Fibroblast of villous mesenchyme (primary cell): ENCODE data around the gene NAA30. TPM values are rescaled to one million over a fixed set of nuclear protein-coding genes. Genes with fewer than 3 reads are reported as not detected.
"Not testable (repeated sequence)": the region's sequence is repeated elsewhere in the genome, so short reads cannot be mapped to it uniquely, and the experiment has no call there.

Experiments
- DNase-seq: peaks from one replicate; pipeline ENCODE4 v3.0.0-alpha.2; 2010; ENCODE audit warnings: low read depth
- H3K4me3 ChIP-seq: 2 replicates; pipeline ENCODE4 v1.5.1; 2011; ENCODE audit warnings: low read depth, mild to moderate bottlenecking, low read length
- total RNA-seq: library from RNA; depleted of rRNA; stranded (reverse); fragments of >200 nt; gene quantifications from 2 replicates; pipeline ENCODE4 v1.2.3, GENCODE V29; 2012
- TF ChIP-seq, protein P1 (sequence below): IDR thresholded peaks from 2 replicates; pipeline ENCODE4 v1.5.1; 2012; ENCODE audit warnings: low read depth, mild to moderate bottlenecking, low read length; ENCODE audit not compliant: insufficient read depth

The NAA30 gene
- total RNA-seq, 1 donor = 27.2 TPM

DNA sequence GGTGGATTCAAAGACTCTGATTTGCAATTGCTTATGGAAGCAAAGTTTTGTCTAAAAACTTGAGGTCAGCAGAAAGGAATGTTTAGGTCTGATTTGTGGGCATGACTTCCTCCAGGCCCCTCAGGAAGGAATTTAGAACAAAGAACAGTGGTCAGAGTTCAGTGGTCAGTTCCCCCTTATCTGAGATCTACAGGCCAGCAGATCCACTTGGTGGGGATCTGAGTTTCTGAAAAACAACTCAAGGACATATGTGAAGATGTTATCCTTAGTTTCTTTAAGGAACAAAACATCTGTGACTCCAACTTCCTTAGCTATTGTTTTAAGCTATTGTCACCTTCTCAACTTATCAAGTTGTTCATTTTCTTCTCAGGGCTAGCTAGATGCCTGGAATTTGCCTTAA is 28.0 kb upstream of the NAA30 start:
- TF ChIP-seq, protein P1, sequence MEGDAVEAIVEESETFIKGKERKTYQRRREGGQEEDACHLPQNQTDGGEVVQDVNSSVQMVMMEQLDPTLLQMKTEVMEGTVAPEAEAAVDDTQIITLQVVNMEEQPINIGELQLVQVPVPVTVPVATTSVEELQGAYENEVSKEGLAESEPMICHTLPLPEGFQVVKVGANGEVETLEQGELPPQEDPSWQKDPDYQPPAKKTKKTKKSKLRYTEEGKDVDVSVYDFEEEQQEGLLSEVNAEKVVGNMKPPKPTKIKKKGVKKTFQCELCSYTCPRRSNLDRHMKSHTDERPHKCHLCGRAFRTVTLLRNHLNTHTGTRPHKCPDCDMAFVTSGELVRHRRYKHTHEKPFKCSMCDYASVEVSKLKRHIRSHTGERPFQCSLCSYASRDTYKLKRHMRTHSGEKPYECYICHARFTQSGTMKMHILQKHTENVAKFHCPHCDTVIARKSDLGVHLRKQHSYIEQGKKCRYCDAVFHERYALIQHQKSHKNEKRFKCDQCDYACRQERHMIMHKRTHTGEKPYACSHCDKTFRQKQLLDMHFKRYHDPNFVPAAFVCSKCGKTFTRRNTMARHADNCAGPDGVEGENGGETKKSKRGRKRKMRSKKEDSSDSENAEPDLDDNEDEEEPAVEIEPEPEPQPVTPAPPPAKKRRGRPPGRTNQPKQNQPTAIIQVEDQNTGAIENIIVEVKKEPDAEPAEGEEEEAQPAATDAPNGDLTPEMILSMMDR = no peak
- DNase-seq = no peak
- no peak overlapping the region for H3K4me3 ChIP-seq

DNA sequence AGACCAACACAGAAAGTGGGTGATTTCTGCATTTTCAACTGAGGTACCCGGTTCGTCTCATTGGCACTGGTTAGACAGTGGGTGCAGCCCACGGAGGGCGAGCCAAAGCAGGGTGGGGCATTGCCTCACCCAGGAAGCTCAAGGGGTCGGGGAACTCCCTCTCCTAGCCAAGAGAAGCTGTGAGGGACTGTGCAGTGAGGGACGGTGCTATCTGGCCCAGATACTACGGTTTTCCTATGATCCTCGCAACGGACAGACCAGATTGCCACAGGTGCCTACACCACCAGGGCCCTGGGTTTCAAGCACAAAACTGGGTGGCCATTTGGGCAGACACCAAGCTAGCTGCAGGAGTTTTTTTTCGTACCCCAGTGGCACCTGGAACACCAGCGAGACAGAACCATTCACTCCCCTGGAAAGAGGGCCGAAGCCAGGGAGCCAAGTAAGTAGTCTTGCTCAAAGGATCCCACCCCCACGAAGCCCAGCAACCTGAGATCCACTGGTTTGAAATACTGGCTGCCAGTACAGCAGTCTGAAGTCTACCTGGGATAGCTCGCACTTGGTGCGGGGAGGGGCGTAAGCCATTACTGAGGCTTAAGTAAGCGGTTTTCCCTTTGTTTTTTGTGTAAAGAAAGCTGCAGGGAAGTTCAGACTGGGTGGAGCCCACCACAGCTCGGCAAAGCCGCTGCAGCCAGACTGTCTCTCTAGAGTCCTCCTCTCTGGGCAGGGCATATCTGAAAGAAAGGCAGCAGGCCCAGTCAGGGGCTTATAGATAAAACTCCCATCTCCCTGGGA is 25.5 kb upstream of the NAA30 start:
- no peak for DNase-seq
- TF ChIP-seq, protein P1 = no peak
- H3K4me3 ChIP-seq = no peak overlapping the region

DNA sequence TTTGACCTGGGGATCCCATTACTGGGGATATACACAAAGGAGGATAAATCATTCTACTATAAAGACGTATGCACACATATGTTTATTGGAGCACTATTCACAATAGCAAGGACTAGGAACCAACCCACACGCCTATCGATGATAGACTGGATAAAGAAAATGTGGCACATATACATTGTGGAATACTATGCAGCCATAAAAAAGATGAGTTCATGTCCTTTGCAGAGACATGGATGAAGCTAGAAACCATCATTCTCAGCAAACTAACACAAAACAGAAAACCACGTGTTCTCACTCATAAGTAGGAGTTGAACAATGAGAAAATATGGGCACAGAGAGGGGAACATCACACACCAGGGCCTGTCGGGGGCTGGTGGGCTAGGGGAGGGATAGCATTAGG is 20.2 kb upstream of the NAA30 start:
- not testable (repeated sequence) for H3K4me3 ChIP-seq, DNase-seq

DNA sequence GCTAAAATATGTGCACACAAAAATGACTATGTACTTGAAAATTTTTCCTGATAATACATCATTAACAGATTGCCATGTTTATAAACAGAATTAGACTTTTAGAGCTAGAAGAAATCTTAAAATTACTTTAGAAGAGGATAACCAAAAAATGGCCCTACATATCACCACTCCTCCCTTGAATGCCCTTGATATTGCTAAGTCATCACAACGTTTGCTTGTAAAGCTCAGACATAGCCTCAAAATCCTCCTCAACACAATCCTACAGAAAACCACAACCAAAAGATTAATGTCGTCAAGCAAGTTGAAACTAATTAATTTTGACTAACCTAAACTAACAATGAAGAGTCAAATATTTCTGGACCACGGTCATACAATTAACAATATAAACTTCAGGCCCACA is 19.4 kb upstream of the NAA30 start:
- TF ChIP-seq, protein P1 = no peak
- no peak for DNase-seq
- no peak overlapping the region for H3K4me3 ChIP-seq

DNA sequence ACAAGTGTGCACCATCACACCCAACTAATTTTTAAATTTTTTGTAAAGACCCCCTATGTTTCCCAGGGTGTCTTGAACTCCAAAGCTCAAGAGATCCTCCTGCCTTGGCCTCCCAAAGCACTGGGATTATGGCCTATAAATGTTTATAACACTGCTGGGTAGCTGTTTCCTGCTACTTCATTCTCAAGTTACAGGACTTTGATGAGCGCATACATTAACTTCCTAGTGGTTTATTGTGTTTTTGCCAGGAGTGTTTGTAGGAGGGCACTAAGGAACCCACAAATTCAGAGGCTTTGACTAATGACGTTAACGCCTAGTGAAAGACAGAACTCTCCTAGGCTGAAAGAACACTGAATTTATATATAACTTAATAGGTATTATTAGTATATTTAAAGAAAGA is 15.2 kb upstream of the NAA30 start:
- TF ChIP-seq, protein P1 = no peak

DNA sequence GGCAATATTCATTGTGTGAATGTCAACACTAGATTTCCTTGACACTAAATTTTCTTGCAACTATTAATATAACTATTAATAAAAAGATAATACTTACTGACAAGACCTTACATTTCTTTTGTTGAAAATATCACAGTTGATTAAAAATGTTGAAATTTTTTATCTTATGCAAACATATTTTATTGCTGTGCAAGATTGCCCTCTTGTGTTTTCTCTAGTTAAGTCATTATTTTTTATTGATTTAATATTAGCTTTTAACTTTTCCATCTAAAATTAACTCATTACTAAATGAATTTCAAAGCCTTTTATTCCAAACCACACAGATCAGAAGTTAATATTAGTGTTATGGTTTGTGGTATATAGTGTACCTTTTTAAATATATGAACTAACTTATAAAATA is 11.7 kb upstream of the NAA30 start:
- DNase-seq = no peak
- no peak overlapping the region for H3K4me3 ChIP-seq
- TF ChIP-seq, protein P1 = no peak

More for the DNA sequence above, 15.2 kb upstream of the NAA30 start:
- no peak overlapping the region for H3K4me3 ChIP-seq
- DNase-seq = no peak

DNA sequence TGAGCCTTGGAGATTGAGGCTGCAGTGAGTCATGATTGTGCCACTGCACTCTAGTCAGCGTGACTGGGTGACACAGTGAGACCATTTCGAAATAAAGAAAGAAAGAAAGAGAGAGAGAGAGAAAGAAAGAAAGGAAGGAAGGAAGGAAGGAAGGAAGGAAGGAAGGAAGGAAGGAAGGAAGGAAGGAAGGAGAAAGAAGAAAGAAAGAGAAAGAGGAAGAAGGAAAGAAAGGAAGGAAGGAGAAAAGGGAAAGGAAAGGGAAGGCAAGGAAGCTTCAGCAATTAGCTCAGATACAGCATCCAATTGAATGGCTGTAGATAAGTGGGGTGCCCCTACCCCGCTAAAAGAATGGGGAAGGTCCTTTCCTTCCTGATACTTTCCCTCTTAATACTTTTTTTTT is 9.5 kb upstream of the NAA30 start:
- no peak overlapping the region for H3K4me3 ChIP-seq
- no peak for DNase-seq
- TF ChIP-seq, protein P1 = no peak
